ENCODE data around the gene RAB40B.

GRCh38 chr17:82662711-82663261, 35.7 kb downstream of the RAB40B start:
- no peak for TF ChIP-seq CTCF (conservative IDR thresholded peaks at IDR 0.05; ENCODE audit: low read depth, low read length)
- TF ChIP-seq EZH2 (IDR thresholded peaks at IDR 0.05; ENCODE audit: borderline replicate concordance, low read depth, low read length, poor library complexity, severe bottlenecking) = no peak
